ENCODE results near the gene NAA38. TPM values are rescaled to one million over a fixed set of nuclear protein-coding genes. Genes with fewer than 3 reads are reported as not detected.
A peak's percentile ranks its signal among the peaks of the same experiment; 100 is the strongest.

Gene NAA38
- total RNA-seq, 2 experiments from 2014 or later, result 15.4 to 16.3 TPM

DNA sequence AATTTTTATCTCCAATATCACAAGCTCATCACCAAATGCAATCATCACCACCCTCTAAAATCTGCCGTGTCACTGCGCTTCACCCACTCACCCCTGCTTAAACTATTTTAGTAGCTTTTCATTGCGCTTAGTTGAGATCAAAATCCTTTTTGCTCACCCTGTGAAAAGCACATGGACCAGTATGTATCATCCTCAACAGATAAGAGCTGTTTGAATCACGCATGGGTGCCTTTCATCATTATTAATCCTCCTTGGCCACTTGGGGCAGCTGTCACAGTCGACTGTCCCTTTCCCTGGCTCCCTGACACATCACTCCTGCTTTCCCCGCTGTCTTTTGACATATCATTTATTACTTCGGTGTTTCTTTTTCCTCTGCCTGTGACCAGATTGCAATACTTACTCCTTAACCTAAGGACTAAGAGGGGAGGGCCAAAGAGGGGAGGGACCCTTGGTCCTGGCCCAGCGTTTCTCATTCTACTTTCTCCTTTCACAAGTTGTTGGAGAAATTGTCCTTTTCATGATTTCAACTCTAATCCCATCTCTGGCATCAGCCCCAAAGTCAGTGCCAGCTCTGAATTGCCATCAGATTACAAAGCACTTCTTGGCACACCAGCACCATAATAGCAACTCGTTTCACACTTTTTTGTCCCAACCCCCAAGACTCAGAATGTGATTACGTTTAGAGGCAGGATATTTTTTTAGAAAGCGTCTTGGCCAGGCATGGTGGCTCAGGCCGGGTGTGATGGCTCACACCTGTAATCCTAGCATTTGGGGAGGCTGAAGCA is 32.0 kb downstream of the NAA38 start:
- DNase-seq, result peak in 1 of 14 experiments; percentile 39
- Mint-ChIP-seq H3K27me3 (no peaks in the 10 kb centered on the region), H3K4me3 (no peak overlapping the region), H3K27ac (no peak overlapping the region), H3K36me3 (ENCODE audit: low read depth) (no peaks in the 10 kb centered on the region), H3K4me1 (ENCODE audit: low read depth) (no peaks in the 10 kb centered on the region), H3K9me3 (no peaks in the 10 kb centered on the region)
- Histone ChIP-seq H3K27me3 (ENCODE audit: control insufficient read depth in 1 of 2, insufficient read depth in 2 of 2, low read length in 2 of 2) (no peaks in the 10 kb centered on the region), H3K9me3 (ENCODE audit: control insufficient read depth in 1 of 2, insufficient read depth in 1 of 2, low read length in 2 of 2) (no peaks in the 10 kb centered on the region), H3K4me3 (ENCODE audit: low read length) (no peak overlapping the region), H3K27ac (ENCODE audit: low read depth in 1 of 2, low read length in 2 of 2) (no peak overlapping the region), H3K36me3 (ENCODE audit: insufficient read depth, low read length) (no peaks in the 10 kb centered on the region), H3K4me1 (ENCODE audit: insufficient read depth, low read length) (no peaks in the 10 kb centered on the region)
- POLR2A ChIA-PET, result interaction anchor here (0.7 to 1.7 kb wide), 2 partner anchors 9 to 28 kb away, joined by 3 to 8 read pairs; partner anchors contain the start of gene KDM6B
- TF ChIP-seq, protein P1, sequence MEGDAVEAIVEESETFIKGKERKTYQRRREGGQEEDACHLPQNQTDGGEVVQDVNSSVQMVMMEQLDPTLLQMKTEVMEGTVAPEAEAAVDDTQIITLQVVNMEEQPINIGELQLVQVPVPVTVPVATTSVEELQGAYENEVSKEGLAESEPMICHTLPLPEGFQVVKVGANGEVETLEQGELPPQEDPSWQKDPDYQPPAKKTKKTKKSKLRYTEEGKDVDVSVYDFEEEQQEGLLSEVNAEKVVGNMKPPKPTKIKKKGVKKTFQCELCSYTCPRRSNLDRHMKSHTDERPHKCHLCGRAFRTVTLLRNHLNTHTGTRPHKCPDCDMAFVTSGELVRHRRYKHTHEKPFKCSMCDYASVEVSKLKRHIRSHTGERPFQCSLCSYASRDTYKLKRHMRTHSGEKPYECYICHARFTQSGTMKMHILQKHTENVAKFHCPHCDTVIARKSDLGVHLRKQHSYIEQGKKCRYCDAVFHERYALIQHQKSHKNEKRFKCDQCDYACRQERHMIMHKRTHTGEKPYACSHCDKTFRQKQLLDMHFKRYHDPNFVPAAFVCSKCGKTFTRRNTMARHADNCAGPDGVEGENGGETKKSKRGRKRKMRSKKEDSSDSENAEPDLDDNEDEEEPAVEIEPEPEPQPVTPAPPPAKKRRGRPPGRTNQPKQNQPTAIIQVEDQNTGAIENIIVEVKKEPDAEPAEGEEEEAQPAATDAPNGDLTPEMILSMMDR (IDR thresholded peaks at IDR 0.05), result no peak
- intact Hi-C loops (cut with DNase I, micrococcal nuclease), result loop anchor here in 1 of 2 experiments (10.0 kb wide), 1 partner anchor 89 kb away; the partner anchor contains the start of gene RNF227
- ATAC-seq (ENCODE audit: poor library complexity), result peak; percentile 31
- CTCF ChIA-PET, result interaction anchor here (0.5 to 1.5 kb wide), 8 partner anchors 10 to 165 kb away, joined by 3 to 5 read pairs (median 3); no protein-coding TSS in a partner anchor

DNA sequence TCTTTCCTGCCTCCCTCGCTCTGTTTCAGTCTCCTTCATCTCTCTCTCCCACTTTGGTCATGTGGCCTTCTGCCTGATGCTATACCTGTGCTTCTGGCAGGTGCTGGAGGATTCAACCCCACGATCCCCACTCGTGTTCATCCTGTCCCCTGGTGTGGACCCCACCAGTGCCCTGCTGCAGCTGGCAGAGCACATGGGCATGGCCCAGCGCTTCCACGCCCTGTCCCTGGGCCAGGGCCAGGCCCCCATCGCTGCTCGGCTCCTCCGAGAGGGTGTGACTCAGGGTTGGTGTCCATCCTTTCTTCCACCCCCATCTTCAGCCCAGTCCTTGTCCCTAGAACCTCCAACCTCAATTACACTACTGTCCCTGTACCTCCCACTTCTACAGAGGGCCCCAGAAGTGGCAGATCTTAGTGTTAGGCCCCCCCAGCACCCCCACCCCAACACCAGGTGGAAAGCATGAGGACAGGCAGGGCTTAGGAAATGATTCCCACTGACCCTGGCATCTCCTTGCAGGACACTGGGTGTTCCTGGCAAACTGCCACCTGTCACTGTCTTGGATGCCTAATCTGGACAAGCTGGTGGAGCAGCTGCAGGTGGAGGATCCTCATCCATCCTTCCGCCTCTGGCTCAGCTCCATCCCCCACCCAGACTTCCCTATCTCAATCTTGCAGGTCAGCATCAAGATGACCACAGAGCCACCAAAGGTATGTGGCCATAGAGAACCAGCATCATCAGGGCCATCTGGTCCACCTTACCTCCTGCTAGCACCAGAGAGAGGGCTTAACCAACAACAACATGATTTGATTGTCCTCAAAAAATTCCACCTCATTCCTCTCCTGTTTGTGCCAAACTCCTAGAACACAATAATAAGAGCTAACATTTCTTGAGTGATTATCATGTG is 33.1 kb downstream of the NAA38 start:
- Mint-ChIP-seq H3K27ac (no peak overlapping the region), H3K4me3 (no peak overlapping the region), H3K4me1 (ENCODE audit: low read depth) (no peaks in the 10 kb centered on the region), H3K36me3 (ENCODE audit: low read depth) (no peaks in the 10 kb centered on the region), H3K9me3 (no peaks in the 10 kb centered on the region), H3K27me3 (no peaks in the 10 kb centered on the region)
- H3K9me3 ChIP-seq (ENCODE audit: control insufficient read depth in 1 of 2, insufficient read depth in 1 of 2, low read length in 2 of 2), result no peaks in the 10 kb centered on the region
- intact Hi-C loops (cut with DNase I, micrococcal nuclease), result loop anchor here (5.0 to 10.0 kb wide), 3 partner anchors 68 to 91 kb away; partner anchors contain the start of gene RNF227 (in 1 of the 2)
- ChIA-PET POLR2A (interaction anchor here (1.7 kb wide), 1 partner anchor 10 kb away, joined by 8 read pairs; the partner anchor contains the start of gene KDM6B), CTCF (interaction anchor here (0.8 to 1.5 kb wide), 6 partner anchors 11 to 166 kb away, joined by 3 to 5 read pairs (median 3); no protein-coding TSS in a partner anchor)
- no peaks in the 10 kb centered on the region for H3K4me1 ChIP-seq (ENCODE audit: insufficient read depth, low read length)
- no peak overlapping the region for H3K27ac ChIP-seq (ENCODE audit: low read depth in 1 of 2, low read length in 2 of 2)
- DNase-seq, result no peak
- no peak for ATAC-seq (ENCODE audit: poor library complexity)
- TF ChIP-seq, protein P1 (IDR thresholded peaks at IDR 0.05), result no peak
- no peak overlapping the region for H3K4me3 ChIP-seq (ENCODE audit: low read length)
- no peaks in the 10 kb centered on the region for H3K27me3 ChIP-seq (ENCODE audit: control insufficient read depth in 1 of 2, insufficient read depth in 2 of 2, low read length in 2 of 2)
- H3K36me3 ChIP-seq (ENCODE audit: insufficient read depth, low read length), result no peaks in the 10 kb centered on the region

DNA sequence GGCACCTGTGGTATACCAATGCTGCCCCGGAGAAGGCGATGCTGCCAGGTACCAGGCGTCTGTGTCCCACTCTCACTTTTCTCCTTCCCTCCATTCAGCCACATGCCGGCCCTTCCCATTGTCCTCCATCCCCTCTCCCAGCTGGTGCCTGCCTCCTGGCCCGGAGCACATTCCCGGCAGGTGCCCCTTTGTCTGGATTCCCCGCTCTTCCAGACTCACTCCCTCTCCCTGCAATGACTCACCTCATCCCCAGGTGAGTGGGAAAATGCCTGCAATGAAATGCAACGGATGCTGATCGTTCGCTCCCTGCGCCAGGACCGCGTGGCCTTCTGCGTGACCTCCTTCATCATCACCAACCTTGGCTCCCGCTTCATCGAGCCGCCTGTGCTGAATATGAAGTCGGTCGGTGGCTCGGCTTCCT is 33.8 kb downstream of the NAA38 start:
- Histone ChIP-seq H3K4me1 (ENCODE audit: insufficient read depth, low read length) (no peaks in the 10 kb centered on the region), H3K36me3 (ENCODE audit: insufficient read depth, low read length) (no peaks in the 10 kb centered on the region), H3K27me3 (ENCODE audit: control insufficient read depth in 1 of 2, insufficient read depth in 2 of 2, low read length in 2 of 2) (no peaks in the 10 kb centered on the region), H3K9me3 (ENCODE audit: control insufficient read depth in 1 of 2, insufficient read depth in 1 of 2, low read length in 2 of 2) (no peaks in the 10 kb centered on the region), H3K4me3 (ENCODE audit: low read length) (no peak overlapping the region), H3K27ac (ENCODE audit: low read depth in 1 of 2, low read length in 2 of 2) (no peak overlapping the region)
- TF ChIP-seq, protein P1 (IDR thresholded peaks at IDR 0.05), result no peak
- Mint-ChIP-seq H3K27me3 (no peaks in the 10 kb centered on the region), H3K36me3 (ENCODE audit: low read depth) (no peaks in the 10 kb centered on the region), H3K27ac (no peak overlapping the region), H3K9me3 (no peaks in the 10 kb centered on the region), H3K4me3 (no peak overlapping the region), H3K4me1 (ENCODE audit: low read depth) (no peaks in the 10 kb centered on the region)
- DNase-seq (peak in 1 of 14 experiments; percentile 33), ATAC-seq (ENCODE audit: poor library complexity) (no peak)
- CTCF ChIA-PET, result interaction anchor here (1.1 to 1.3 kb wide), 5 partner anchors 8 to 36 kb away, joined by 3 to 6 read pairs (median 4); partner anchors contain the start of genes CYB5D1 and NAA38
- POLR2A ChIA-PET, result interaction anchor here (0.6 to 1.6 kb wide), 2 partner anchors 11 to 389 kb away, joined by 3 to 8 read pairs; partner anchors contain the start of gene KDM6B
- intact Hi-C loops (cut with DNase I, micrococcal nuclease), result loop anchor here (5.0 to 10.0 kb wide), 3 partner anchors 69 to 91 kb away; partner anchors contain the start of gene RNF227 (in 1 of the 2)

Measured in CD4-positive, alpha-beta T cell (primary cell).